B cell (primary cell): ENCODE data around the gene NAPEPLD. TPM values are rescaled to one million over a fixed set of nuclear protein-coding genes. Genes with fewer than 3 reads are reported as not detected.

Experiments used
- ATAC-seq: fragments of 200-7000 bp; cut with Tn5 transposase; one replicate; pipeline ENCODE4 v1.10.0; 2021; ENCODE audit warnings: low read depth, mild to moderate bottlenecking, moderate number of reproducible peaks, moderate library complexity
- CTCF ChIA-PET: fragments of 350-600 bp; sonication (Branson Sonifier 250); formaldehyde crosslinking; loops from one replicate; lab custom pipeline; 2021; ENCODE audit warnings: antibody characterized with exemption, inconsistent platforms; lab: Charles Lee
- POLR2A ChIA-PET: fragments of 350-600 bp; sonication (Branson Sonifier 250); formaldehyde crosslinking; loops from one replicate; lab custom pipeline; 2021; ENCODE audit warnings: antibody characterized with exemption; lab: Charles Lee
- DNase-seq: peaks from one replicate; pipeline ENCODE4 v3.0.0; 2013
- H2AFZ ChIP-seq: 2 replicates; pipeline ENCODE4 v1.6.1; 2012; ENCODE audit warnings: mild to moderate bottlenecking, low read depth, low read length; ENCODE audit not compliant: insufficient read depth, poor library complexity, severe bottlenecking
- H3K27ac ChIP-seq, 2 donors: 1 replicate in 1 of 2; 2 replicates in 1 of 2; pipeline ENCODE4 v1.5.1; 2012 to 2013; ENCODE audit warnings: low read length in 2 of 2, mild to moderate bottlenecking in 2 of 2, moderate library complexity in 1 of 2
- H3K27me3 ChIP-seq, 4 experiments: fragments of 200-600 bp in 1 of 4; sonication (generic) in 1 of 4; replicated peaks in 1 of 4; 1 replicate in 2 of 4; 2 replicates in 2 of 4; pipeline versions ENCODE4 v1.6.1 to v1.7.0; 2013 to 2016; ENCODE audit warnings: low read length in 3 of 4, mild to moderate bottlenecking in 2 of 4, mixed read lengths in 1 of 4, moderate library complexity in 1 of 4; ENCODE audit not compliant: insufficient read depth in 4 of 4, control insufficient read depth in 3 of 4; ENCODE audit errors: control extremely low read depth in 1 of 4
- H3K36me3 ChIP-seq, 2 experiments: replicated peaks in 1 of 2; 1 replicate in 1 of 2; 2 replicates in 1 of 2; pipeline versions ENCODE4 v1.6.1 to v1.7.1; 2013; ENCODE audit warnings: low read length in 1 of 2; ENCODE audit not compliant: insufficient read depth in 2 of 2, control insufficient read depth in 1 of 2; ENCODE audit errors: control extremely low read depth in 1 of 2, extremely low read depth in 1 of 2
- H3K4me1 ChIP-seq, 2 donors: fragments of 200-600 bp in 1 of 2; sonication (generic) in 1 of 2; 1 replicate in 1 of 2; 2 replicates in 1 of 2; pipeline versions ENCODE4 v1.5.1 to v1.6.1; 2013 to 2017; ENCODE audit warnings: low read length in 2 of 2; ENCODE audit not compliant: control insufficient read depth in 2 of 2, insufficient read depth in 2 of 2
- H3K4me2 ChIP-seq: replicated peaks from 2 replicates; pipeline ENCODE3; 2012; ENCODE audit warnings: mild to moderate bottlenecking, low read depth, low read length; ENCODE audit not compliant: poor library complexity, severe bottlenecking
- H3K4me3 ChIP-seq, 5 experiments: fragments of 200-600 bp in 1 of 5; sonication (generic) in 1 of 5; 1 replicate in 3 of 5; 2 replicates in 2 of 5; pipeline versions ENCODE4 v1.5.1 to v1.7.0; 2011 to 2016; ENCODE audit warnings: low read length in 4 of 5, mild to moderate bottlenecking in 4 of 5, low read depth in 2 of 5, control low read depth in 1 of 5, moderate library complexity in 1 of 5; ENCODE audit not compliant: insufficient read depth in 1 of 5; ENCODE audit errors: control extremely low read depth in 1 of 5, extremely low read depth in 1 of 5
- H3K79me2 ChIP-seq: fragments of 200-600 bp; sonication (generic); one replicate; pipeline ENCODE4 v1.6.0; 2016; ENCODE audit warnings: low read length; ENCODE audit not compliant: control insufficient read depth, insufficient read depth
- H3K9ac ChIP-seq: fragments of 200-600 bp; sonication (generic); 2 replicates; pipeline ENCODE4 v1.6.1; 2017; ENCODE audit warnings: mild to moderate bottlenecking, low read length, moderate library complexity
- H3K9me3 ChIP-seq, 3 donors: one replicate each; pipeline versions ENCODE4 v1.6.1 to v1.7.1; 2013; ENCODE audit warnings: low read length in 2 of 3; ENCODE audit not compliant: control insufficient read depth in 2 of 3, insufficient read depth in 1 of 3; ENCODE audit errors: control extremely low read depth in 1 of 3
- H4K20me1 ChIP-seq: 2 replicates; pipeline ENCODE4 v1.6.0; 2012; ENCODE audit warnings: mild to moderate bottlenecking, low read length; ENCODE audit not compliant: insufficient read depth, control insufficient read depth, poor library complexity, severe bottlenecking
- H3K27ac Mint-ChIP-seq: one replicate; pipeline ENCODE4 v1.8.0; 2021; ENCODE audit warnings: mixed read lengths
- H3K27me3 Mint-ChIP-seq: one replicate; pipeline ENCODE4 v1.8.0; 2021; ENCODE audit warnings: mixed read lengths
- H3K4me1 Mint-ChIP-seq: one replicate; pipeline ENCODE4 v1.8.0; 2021; ENCODE audit warnings: mixed read lengths
- H3K4me3 Mint-ChIP-seq: one replicate; pipeline ENCODE4 v1.8.0; 2021; ENCODE audit warnings: mixed read lengths
- H3K9me3 Mint-ChIP-seq: one replicate; pipeline ENCODE4 v1.8.0; 2022; ENCODE audit warnings: mixed read lengths; ENCODE audit not compliant: insufficient read depth
- EZH2 ChIP-seq: IDR thresholded peaks from 2 replicates; pipeline ENCODE4 v1.6.1; 2012; ENCODE audit warnings: borderline replicate concordance, low read depth, mild to moderate bottlenecking, moderate library complexity, low read length; ENCODE audit not compliant: insufficient read depth, poor library complexity, severe bottlenecking
- WGBS: methylation state at CpG from one replicate; pipeline ENCODE4 v1.1.5; 2013; ENCODE audit warnings: missing lambda C conversion rate; ENCODE audit not compliant: insufficient coverage; 5-methylcytosine and 5-hydroxymethylcytosine counted together
- intact Hi-C: fragments of 100-400 bp; cut with micrococcal nuclease; formaldehyde crosslinking; loops from one replicate; pipeline ENCODE4 v1.10.0; 2022
- polyA plus RNA-seq: library from polyadenylated mRNA; depleted of rRNA; stranded (reverse); fragments of >200 nt; gene quantifications from 2 replicates; pipeline ENCODE4 v1.2.3, GENCODE V29; 2012
- total RNA-seq, 2 donors: library from RNA; stranded (reverse); fragments of 120-200 nt in 1 of 2; gene quantifications; 1 replicate in 1 of 2; 2 replicates in 1 of 2; pipeline versions ENCODE4 v1.2.3 to v1.2.4, GENCODE V29; 2013 to 2022
- TF ChIP-seq, protein P1 (sequence below): fragments of 200-600 bp; IDR thresholded peaks from one replicate; pipeline ENCODE4 v1.8.0; 2022; ENCODE audit warnings: antibody characterized with exemption, mild to moderate bottlenecking

The NAPEPLD gene
- total and polyA plus RNA-seq, 2 donors (not counting 1 experiment from before 2014, with no cell fraction given), result 3.8 to 20.7 TPM

DNA sequence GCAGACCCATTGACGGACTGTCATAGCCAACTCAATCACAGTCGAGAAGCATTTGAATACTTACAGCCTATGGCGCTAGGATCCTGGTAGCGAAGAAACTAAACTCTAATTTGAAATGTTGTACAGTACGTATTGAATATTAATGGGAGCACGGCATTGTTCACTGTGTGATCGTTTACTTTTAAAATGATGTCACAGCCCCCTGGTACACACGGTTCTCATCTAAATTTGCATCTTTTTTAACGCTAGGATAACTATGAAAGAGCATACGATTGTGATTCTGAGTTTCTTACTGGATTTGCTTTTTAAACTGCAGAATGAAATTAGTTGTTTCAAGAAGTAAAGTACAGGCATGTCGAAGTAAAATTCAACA, 895 bp upstream of the NAPEPLD start:
- H3K36me3 ChIP-seq, result no peaks in the 10 kb centered on the region
- ChIA-PET CTCF (no interaction called here), POLR2A (interaction anchor here (1.5 kb wide), 1 partner anchor 74 kb away, joined by 8 read pairs; the partner anchor contains the start of genes ARMC10 and FBXL13)
- H3K9me3 ChIP-seq, result no peaks in the 10 kb centered on the region
- intact Hi-C loops, result loop anchor here (1.0 to 5.0 kb wide), 3 partner anchors 75 to 198 kb away; partner anchors contain the start of genes FBXL13 and PSMC2
- Mint-ChIP-seq H3K4me3 (peak overlapping the region; percentile 97), H3K9me3 (no peaks in the 10 kb centered on the region), H3K27ac (peak overlapping the region; percentile 96), H3K27me3 (no peaks in the 10 kb centered on the region), H3K4me1 (peaks cover 37% of the 10 kb centered on the region)
- ATAC-seq (peak; percentile 16), DNase-seq (no peak)
- H3K4me2 ChIP-seq, result peak overlapping the region; percentile 75
- no peaks in the 10 kb centered on the region for H4K20me1 ChIP-seq
- peaks cover 12% of the 10 kb centered on the region for H3K79me2 ChIP-seq
- peak overlapping the region; percentile 97 for H3K9ac ChIP-seq
- peaks cover 18 to 19% of the 10 kb centered on the region in 2 donors for H3K4me1 ChIP-seq
- peak overlapping the region; percentile 82 to 84 for H3K27ac ChIP-seq
- H3K4me3 ChIP-seq, result peak overlapping the region; percentile 90 to 100 (median 98)
- H2AFZ ChIP-seq, result peak overlapping the region; percentile 99
- no peaks in the 10 kb centered on the region for H3K27me3 ChIP-seq
- 64% methylated on average over 6 of the region's 11 CpGs for WGBS
- TF ChIP-seq, protein P1, sequence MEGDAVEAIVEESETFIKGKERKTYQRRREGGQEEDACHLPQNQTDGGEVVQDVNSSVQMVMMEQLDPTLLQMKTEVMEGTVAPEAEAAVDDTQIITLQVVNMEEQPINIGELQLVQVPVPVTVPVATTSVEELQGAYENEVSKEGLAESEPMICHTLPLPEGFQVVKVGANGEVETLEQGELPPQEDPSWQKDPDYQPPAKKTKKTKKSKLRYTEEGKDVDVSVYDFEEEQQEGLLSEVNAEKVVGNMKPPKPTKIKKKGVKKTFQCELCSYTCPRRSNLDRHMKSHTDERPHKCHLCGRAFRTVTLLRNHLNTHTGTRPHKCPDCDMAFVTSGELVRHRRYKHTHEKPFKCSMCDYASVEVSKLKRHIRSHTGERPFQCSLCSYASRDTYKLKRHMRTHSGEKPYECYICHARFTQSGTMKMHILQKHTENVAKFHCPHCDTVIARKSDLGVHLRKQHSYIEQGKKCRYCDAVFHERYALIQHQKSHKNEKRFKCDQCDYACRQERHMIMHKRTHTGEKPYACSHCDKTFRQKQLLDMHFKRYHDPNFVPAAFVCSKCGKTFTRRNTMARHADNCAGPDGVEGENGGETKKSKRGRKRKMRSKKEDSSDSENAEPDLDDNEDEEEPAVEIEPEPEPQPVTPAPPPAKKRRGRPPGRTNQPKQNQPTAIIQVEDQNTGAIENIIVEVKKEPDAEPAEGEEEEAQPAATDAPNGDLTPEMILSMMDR, result no peak
- no peak for TF ChIP-seq EZH2
